HCT116 (cell line): ENCODE results near the gene CYB561A3.

Experiments
- CTCF ChIP-seq, 3 experiments: fragments of 200-600 bp in 1 of 3; sonication (generic) in 1 of 3; IDR thresholded peaks in 2 of 3; conservative IDR thresholded peaks in 1 of 3; 2 replicates each; pipeline ENCODE4 v1.5.1; 2012 to 2017; ENCODE audit warnings: low read depth in 2 of 3, low read length in 2 of 3, antibody characterized with exemption in 1 of 3, borderline replicate concordance in 1 of 3, control low read depth in 1 of 3, mild to moderate bottlenecking in 1 of 3, mixed read lengths in 1 of 3, mixed run types in 1 of 3, moderate library complexity in 1 of 3; ENCODE audit not compliant: insufficient read depth in 1 of 3
- JUND ChIP-seq: IDR thresholded peaks from 2 replicates; pipeline ENCODE4 v1.6.1; 2012
- POLR2AphosphoS5 ChIP-seq: IDR thresholded peaks from 2 replicates; pipeline ENCODE4 v1.6.1; 2011; ENCODE audit warnings: mild to moderate bottlenecking, low read depth, low read length, moderate library complexity

- no peak for TF ChIP-seq JUND
- no peak for TF ChIP-seq POLR2AphosphoS5
- TF ChIP-seq CTCF (IDR thresholded peaks at IDR 0.05 in 2 of 3, conservative IDR thresholded peaks at IDR 0.05 in 1 of 3; ENCODE audit: borderline replicate concordance in 1 of 3, insufficient read depth in 1 of 3, low read depth in 2 of 3, low read length in 2 of 3), result no peak
These were observed 17.6 kb downstream of the CYB561A3 start for GRCh38 chr11:61343792-61344745.
